ENCODE measurements around the gene SHISA9.

GRCh38 chr16:13120557-13120956, 219.2 kb downstream of the SHISA9 start:
- TF ChIP-seq, protein P1, sequence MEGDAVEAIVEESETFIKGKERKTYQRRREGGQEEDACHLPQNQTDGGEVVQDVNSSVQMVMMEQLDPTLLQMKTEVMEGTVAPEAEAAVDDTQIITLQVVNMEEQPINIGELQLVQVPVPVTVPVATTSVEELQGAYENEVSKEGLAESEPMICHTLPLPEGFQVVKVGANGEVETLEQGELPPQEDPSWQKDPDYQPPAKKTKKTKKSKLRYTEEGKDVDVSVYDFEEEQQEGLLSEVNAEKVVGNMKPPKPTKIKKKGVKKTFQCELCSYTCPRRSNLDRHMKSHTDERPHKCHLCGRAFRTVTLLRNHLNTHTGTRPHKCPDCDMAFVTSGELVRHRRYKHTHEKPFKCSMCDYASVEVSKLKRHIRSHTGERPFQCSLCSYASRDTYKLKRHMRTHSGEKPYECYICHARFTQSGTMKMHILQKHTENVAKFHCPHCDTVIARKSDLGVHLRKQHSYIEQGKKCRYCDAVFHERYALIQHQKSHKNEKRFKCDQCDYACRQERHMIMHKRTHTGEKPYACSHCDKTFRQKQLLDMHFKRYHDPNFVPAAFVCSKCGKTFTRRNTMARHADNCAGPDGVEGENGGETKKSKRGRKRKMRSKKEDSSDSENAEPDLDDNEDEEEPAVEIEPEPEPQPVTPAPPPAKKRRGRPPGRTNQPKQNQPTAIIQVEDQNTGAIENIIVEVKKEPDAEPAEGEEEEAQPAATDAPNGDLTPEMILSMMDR (IDR thresholded peaks at IDR 0.05; ENCODE audit: low read depth, low read length, poor library complexity, severe bottlenecking): no peak
- no peak for TF ChIP-seq EZH2phosphoT487 (IDR thresholded peaks at IDR 0.05; ENCODE audit: borderline replicate concordance, low read length)
